Dermis blood vessel endothelial cell (primary cell): ENCODE results near the gene HBG2. TPM values are rescaled to one million over a fixed set of nuclear protein-coding genes. Genes with fewer than 3 reads are reported as not detected.
"Not testable (repeated sequence)": the region's sequence is repeated elsewhere in the genome, so short reads cannot be mapped to it uniquely, and the experiment has no call there.

Experiments
- DNase-seq: peaks from one replicate; pipeline ENCODE4 v3.0.0; 2010
- total RNA-seq: library from RNA; depleted of rRNA; stranded (reverse); fragments of >200 nt; gene quantifications from 2 replicates; pipeline ENCODE4 v1.2.3, GENCODE V29; 2014

The HBG2 gene
- total RNA-seq, 1 donor from 2014 or later: not detected

DNA sequence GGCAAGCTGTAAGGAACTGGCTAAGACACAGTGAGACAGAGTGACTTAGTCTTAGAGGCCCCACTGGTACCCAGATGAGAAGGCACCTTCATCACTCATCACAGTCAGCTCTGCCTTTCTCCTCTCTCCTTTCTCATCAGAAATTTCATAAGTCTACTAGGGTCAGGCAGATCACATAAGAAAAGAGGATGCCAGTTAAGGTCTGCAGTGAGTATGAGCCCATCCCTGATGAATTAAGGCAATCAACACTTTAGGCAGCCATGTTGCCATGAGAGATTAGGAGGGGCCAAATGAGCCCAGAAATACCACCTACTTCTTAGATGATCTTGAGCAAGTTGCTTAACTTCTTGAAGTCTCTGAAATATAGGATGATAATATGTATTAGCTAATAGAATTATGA, 27.0 kb upstream of the HBG2 start:
- DNase-seq: no peak

DNA sequence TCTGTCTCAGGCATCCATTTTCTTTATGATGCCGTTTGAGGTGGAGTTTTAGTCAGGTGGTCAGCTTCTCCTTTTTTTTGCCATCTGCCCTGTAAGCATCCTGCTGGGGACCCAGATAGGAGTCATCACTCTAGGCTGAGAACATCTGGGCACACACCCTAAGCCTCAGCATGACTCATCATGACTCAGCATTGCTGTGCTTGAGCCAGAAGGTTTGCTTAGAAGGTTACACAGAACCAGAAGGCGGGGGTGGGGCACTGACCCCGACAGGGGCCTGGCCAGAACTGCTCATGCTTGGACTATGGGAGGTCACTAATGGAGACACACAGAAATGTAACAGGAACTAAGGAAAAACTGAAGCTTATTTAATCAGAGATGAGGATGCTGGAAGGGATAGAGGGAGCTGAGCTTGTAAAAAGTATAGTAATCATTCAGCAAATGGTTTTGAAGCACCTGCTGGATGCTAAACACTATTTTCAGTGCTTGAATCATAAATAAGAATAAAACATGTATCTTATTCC, 26.1 kb upstream of the HBG2 start:
- peak; percentile 74 for DNase-seq

DNA sequence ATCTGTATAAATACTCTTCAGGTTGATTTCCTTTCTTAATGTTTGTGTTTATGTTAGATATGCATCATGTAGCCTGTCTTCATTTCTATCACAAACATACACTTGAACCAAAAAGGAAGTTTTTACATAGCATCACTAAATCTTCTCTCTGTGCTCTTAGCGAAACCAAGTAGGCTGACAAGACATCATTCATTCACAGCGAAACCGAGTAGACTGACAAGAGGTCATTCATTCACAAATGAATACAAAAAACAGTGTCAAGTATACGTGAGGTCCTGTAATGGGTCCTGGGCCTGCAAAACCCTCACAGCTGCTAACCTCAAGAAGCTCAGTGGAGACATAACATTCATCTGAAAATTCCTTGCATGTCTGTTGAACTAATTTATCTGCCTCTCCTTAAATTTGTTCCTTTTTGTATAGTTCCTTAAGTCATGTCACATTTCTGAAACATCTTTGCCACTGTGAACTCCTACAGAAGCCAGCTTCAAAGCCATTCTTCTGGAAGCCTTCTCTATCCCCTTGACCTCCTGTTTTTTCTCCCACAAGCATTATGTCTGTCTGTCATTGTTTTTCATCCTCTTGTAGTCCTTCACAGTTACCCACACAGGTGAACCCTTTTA, 25.0 kb upstream of the HBG2 start:
- no peak for DNase-seq

DNA sequence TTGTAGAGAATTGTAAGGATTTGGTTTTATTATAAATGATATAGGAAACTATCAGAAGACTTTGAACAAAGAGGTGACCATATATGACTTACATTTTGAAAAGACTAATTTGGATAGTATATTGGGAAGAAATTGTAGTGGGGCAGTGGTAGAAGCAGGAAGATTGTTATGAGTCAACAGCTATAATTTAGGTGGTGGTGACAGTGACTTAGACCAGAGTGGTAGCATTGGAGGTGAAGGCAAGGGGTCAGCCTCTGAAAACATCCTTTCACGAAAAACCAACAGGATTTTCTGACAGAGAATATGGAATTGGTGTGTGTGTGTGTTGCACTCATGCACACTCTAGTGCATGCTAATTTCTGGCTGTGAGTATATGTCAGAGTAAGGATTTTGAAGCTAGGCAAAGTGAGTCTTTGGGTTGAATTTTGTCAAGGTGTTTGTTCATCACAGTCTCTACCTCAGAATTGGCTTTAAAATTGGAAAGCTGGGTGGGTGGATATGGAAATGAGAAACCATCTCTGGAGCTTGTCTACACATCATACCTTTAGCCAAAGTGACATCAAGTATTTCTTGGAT, 23.3 kb upstream of the HBG2 start:
- no peak for DNase-seq

DNA sequence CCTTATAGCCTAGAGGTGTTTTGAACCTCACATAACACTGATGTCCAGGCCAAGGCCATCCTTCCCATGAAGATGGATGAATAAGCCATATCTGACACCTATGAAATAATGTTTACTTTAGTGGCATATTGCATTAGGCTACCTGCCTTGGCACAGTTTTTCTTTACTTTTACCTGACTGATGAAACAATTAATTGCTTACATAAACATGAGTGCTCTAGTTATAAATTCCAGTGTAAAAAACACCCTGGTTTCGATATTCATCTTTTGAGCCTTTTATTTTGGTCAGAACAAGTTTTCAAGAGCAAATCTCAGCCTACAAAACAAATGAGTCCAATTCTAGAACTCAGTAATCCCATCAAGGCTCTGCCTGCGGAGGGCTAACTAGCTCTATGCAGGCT, 22.1 kb upstream of the HBG2 start:
- DNase-seq: no peak

DNA sequence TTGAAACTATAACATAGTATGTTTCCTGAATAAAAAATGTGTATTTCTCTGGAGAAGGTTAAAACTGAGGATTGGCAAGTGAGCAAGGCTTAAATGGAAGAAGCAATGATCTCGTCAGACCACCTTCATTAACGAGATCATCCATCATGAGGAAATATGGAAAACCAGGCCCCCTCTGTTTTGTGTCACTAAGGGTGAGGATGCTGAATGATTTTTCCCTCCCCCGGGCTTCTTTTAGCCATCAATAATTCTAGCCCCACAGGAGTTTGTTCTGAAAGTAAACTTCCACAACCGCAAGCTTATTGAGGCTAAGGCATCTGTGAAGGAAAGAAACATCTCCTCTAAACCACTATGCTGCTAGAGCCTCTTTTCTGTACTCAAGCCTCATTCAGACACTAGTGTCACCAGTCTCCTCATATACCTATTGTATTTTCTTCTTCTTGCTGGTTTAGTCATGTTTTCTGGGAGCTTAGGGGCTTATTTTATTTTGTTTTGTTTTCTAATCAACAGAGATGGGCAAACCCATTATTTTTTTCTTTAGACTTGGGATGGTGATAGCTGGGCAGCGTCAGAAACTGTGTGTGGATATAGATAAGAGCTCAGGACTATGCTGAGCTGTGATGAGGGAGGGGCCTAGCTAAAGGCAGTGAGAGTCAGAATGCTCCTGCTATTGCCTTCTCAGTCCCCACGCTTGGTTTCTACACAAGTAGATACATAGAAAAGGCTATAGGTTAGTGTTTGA, 21.0 kb upstream of the HBG2 start:
- no peak for DNase-seq

DNA sequence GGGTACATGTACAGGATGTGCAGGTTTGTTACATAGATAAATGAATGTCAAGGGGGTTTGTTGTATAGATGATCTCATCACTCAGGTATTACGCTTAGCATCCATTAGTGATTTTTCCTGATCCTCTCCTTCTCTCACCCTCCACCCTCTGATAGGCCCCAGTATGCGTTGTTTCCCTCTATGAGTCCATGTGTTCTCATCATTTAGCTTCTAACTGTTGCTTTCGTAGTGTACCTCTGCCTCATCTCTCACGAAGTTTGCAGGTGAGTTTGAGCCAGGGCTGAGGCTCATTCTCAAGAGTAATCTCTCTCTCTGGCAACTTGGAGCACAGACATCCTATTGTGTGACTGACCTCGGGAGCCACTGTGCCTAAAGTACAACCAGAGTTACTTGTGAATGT, 19.8 kb upstream of the HBG2 start:
- no peak for DNase-seq

DNA sequence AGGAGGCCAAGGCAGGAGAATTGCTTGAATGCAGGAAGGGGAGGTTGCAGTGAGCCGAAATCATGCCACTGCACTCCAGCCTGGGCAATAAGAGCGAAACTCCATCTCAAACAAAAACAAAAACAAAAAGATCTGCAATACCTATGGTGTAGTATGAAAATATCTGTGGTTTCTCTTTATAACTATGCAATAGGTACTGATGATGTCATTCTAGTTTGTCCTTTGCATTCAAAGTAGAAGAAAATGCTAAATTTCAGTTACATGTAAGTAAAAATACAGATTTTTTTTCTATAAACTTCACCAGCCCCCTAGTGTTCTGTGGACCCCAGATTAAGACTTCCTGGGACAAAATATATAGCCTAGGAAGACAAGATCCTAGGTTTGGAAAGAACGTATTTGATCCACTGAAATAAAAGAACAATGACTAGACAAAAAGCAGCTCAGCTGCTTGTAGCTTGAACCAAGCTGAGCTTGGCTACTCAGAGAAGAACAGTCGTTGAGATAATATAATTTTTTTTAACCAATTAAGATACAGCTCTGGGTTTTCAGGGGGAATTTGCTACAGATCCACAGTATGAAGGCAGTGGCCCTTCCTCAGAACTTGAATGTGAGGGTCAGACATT, 17.9 kb upstream of the HBG2 start:
- no peak for DNase-seq

DNA sequence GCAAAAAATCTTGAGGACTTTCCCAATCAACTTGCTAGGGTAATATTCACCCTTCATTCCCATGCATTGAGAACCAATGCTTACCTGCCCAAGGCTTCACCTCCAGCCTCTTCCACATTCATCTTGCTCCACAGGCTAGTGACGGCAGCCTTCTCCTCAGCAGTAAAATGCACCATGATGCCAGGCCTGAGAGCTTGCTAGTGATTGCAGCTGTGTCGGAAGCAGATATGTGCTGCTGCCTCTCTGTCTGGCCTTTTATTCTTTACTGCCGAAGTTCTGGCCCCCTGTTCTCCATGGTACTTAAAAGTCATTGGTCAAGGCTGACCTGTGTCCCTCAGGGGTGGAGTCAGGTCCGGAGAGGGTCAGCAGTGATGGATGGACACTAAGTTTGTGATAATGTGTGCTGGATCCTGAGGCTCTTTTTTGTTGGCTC, 15.2 kb upstream of the HBG2 start, which contains the start of gene HBE1:
TSS of gene HBE1 (minus strand) at position 231 of the 433 bp plus-strand sequence. CDS start at position 176, 55 bp downstream.
- DNase-seq: no peak

DNA sequence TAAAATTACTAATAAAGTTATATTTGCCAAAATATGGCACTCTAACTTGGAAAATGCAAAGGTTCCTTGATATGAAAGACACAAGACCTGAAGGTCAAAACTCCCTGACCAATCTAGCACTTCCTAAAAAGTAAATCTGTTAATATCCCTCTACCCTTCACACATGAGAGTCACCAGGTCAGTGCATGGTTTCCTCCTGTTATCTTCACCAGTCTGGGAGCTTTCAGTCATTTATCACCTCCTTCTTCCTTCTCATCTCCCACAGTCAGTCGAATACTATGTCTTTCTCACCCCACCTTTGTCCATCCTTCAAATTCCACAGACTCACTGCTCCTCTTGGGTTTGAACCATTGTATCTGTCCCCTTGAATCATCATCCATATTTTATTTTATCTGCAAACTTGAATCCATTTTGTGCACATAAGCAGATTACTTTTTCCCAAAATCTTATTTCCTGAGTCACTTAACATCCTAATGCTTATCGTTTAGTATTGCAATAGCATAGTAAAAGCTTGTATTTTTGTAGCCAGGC, 12.5 kb upstream of the HBG2 start:
- no peak for DNase-seq

DNA sequence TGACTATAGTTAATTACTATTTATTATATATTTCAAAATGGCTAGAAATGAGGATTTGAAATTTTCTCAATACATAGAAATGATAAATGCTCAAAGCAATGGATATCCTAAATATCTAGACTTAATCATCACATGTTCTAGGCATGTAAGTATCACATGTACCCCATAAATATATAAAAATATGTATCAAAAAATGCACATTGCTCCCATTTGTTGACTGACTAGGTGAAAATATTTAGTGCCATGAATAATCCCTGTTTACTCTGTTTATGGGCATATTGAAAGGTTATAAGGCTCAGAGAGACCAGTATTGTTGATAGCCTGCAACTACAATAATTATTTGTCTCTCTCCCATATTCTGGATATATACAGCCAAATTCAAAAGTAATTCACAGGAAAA, 12.0 kb upstream of the HBG2 start:
- no peak for DNase-seq

DNA sequence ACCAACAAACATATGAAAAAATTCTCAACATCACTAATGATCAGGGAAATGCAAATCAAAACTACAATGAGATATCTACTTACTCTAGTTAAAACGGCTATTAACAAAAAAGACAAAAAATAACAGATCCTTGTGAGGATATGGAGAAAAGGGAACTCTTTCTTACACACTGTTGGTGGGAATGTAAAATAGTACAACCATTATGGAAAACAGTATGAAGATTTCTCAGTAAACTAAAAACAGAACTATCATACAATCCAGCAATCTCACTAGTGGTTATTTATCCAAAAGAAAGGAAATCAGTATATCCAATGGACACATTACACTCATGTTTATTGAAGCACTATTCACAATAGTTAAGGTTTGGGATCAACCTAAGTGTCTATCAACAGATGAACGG, 11.3 kb upstream of the HBG2 start:
- no peak for DNase-seq

DNA sequence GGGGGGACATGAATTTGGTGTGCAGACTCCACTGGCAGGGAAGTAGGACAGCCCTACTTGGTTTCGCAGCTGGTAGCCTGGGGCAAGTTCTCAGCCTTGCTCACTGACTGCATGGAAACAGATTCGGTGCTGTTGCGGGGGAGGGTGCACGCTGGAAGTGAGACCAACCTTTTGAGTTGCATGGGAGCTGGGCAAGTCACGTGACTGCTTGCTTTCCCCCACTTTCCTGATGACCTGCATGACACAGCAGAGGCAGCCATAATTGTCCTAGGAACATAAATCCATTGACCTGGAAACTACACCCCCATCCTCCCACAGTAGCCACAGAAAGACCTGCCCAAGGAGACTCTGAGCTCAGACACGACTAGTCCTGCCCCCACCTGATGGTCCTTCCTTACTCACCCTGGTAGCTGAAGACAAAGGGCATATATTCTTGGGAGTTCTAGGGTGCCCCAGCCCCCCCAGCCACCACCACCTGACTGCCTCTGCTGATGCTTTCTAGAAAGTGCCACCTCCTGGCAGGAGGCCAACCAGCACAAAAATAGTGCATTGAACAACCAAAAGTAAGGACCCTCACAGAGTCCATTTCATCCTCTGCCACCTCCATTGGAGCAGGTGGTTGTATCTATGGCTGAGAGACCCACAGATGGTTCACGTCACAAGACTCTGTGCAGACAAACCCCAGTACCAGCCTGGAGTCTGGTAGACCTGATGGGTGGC, 4.1 kb upstream of the HBG2 start:
- DNase-seq: no peak

DNA sequence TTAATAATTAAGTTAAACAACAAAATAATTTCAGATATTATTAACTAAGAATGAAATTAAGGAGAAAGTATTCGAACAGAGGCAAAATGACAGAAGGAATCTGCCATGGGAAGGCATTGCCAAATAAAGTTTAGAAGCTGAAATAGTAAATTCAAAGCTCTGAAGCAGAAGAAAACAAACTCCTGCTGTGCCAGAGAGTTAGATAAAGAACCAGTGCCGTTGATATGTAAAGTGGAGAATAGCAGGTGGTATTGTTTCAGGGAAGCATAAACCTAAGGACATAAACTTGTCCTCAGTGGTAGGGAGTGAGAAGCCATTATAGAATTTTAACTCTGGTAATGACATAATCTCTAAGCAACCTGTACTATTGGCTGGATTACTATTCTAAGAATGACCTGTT, 2.7 kb upstream of the HBG2 start:
- DNase-seq: no peak

DNA sequence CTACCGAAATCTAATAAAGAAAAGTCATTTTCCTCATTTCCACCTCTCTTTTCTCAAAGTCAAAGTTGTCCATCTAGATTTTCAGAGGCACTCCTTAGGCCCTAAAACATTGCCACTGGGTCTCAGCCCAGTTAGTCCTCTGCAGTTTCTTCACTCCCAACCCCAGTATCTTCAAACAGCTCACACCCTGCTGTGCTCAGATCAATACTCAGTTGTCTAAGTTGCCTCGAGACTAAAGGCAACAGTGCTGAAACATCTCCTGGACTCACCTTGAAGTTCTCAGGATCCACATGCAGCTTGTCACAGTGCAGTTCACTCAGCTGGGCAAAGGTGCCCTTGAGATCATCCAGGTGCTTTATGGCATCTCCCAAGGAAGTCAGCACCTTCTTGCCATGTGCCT, 558 bp downstream of the HBG2 start:
- DNase-seq: not testable (repeated sequence)

DNA sequence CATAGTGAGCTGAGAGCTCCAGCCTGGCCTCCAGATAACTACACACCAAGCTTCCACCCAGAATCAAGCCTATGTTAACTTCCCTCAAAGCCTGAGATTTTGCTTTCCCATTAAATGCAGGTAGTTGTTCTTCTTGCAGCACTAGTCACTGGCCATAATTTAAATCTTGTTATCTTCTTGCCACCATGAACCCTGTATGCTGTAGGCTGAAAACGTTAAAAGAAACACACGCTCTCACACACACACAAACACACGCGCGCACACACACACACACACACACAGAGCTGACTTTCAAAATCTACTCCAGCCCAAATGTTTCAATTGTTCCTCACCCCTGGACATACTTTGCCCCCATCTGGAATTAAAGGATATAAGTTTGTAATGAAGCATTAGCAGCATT, 1.1 kb downstream of the HBG2 start:
- DNase-seq: not testable (repeated sequence)

DNA sequence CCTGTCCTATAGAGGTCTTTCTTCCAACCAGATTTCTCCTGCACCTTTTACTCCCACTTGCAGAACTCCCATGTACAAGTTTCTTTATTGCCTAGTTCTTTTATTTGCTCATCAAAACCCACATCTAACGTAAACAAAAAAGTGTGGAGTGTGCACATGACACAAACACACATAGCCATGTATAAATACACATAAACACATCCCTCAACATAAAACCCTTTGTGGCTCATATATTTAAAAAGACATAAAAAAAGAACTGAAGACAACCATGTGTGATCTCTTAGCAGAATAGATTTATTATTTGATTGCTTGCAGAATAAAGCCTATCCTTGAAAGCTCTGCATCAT, 1.7 kb downstream of the HBG2 start:
- no peak for DNase-seq

DNA sequence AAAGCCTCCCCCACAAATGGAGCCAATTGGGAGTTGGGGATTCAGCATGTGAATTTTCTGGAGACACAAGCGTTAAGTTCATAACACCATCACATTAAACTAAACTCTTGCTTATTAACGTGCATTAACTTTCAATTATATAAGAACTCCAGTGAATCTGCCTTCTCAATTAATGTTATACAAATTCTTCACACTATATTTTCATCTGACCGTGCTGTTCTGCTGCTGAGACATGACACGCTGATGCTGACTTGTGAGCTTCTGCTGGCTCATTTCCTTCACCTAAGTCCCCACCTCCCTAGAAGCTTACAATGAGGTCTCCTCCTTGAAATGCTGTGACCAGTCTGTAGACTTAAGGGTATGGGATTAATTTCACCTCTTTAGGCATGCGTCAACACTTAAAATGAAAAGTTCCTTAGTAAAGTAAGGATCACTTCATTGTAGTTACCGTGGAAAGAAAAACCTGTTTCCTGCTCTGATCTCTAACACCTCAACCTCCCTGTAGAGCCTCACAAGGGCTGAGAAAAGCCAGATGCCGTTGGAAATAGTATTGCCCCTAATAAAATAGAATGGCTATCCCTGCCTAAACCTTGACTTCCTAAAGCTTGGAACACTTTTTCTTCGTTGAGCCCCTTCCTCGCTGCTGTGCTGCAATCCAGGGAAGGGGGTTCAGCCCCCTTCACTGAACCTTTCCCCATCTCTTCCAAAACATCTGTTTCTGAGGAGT, 2.2 kb downstream of the HBG2 start:
- DNase-seq: no peak

DNA sequence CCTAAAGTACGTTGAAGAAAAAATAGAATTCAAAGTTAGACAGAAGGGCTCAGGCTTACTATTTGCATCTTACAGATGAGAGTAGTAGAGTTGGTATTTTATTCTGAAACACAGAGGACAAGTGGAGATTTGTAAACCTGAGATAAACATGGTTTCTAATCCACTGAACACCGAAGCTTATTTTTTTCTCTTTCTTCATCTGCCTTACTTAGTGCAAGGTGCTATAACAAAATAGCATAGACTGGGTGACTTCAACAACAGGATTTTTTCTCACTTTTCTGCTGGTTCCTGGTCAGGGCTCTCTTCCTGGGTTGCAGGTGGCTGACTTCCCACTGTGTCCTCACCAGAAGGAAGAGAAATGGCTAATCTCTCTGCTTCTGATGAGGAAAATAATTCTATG, 2.8 kb downstream of the HBG2 start:
- no peak for DNase-seq

DNA sequence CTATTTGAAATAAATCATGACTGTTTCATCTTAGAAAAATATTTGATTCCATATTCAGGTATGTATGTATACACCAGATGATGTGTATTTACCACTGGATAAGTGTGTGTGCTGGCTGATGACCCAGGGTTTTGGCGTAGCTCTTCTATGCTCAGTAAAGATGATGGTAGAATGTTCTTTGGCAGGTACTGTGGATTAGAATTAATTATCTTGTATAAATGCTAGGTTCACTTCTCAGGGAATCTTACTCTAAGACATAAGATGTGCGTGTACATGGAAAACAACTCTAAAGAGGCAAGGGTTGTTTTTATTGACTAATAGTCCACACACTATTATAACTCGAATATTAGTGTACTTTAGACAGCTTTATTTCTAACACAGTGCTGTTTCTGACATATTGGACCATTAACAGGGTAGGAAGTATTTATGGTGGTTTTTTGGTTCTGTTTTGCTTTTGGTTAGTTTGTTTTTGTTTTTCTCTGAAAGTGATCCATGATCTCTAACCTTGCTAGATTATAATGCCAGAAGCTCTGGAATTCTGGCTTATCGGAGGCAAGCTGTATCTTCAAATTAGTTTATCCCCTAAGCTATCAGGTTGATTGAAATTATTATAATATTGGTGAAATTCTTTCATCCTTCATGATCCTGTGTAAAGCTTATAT, 3.9 kb downstream of the HBG2 start:
- DNase-seq: no peak

DNA sequence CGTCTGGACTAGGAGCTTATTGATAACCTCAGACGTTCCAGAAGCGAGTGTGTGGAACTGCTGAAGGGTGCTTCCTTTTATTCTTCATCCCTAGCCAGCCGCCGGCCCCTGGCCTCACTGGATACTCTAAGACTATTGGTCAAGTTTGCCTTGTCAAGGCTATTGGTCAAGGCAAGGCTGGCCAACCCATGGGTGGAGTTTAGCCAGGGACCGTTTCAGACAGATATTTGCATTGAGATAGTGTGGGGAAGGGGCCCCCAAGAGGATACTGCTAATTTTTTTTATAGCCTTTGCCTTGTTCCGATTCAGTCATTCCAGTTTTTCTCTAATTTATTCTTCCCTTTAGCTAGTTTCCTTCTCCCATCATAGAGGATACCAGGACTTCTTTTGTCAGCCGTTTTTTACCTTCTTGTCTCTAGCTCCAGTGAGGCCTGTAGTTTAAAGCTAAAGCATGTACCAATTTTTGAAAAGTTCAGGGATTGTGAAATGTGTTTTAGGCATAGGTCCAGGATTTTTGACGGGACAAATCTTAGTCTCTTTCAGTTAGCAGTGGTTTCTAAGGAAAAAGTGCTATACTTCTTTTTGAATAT, 4.7 kb downstream of the HBG2 start, which contains the start of gene HBG1:
TSS of gene HBG1 (minus strand) at position 51 of the 590 bp plus-strand sequence. CDS start 53 bp downstream, outside the sequence.
- DNase-seq: not testable (repeated sequence)
